Gastrocnemius medialis (tissue), 4 donors: ENCODE measurements around the gene UROS.

Source experiments
- POLR2A ChIP-seq, 2 donors: fragments of 450-650 bp; IDR thresholded peaks; one replicate each; pipeline ENCODE4 v1.6.1; 2017; ENCODE audit warnings: antibody characterized with exemption in 2 of 2, mild to moderate bottlenecking in 2 of 2, moderate library complexity in 2 of 2
- TF ChIP-seq, protein P1 (sequence below), 5 experiments: fragments of 450-650 bp in 3 of 5; fragments of 200-600 bp in 2 of 5; sonication (generic) in 2 of 5; IDR thresholded peaks in 4 of 5; conservative IDR thresholded peaks in 1 of 5; 1 replicate in 4 of 5; 2 replicates in 1 of 5; pipeline ENCODE4 v1.5.1; 2016 to 2019; ENCODE audit warnings: antibody characterized with exemption in 5 of 5, mild to moderate bottlenecking in 3 of 5, moderate library complexity in 3 of 5

DNA sequence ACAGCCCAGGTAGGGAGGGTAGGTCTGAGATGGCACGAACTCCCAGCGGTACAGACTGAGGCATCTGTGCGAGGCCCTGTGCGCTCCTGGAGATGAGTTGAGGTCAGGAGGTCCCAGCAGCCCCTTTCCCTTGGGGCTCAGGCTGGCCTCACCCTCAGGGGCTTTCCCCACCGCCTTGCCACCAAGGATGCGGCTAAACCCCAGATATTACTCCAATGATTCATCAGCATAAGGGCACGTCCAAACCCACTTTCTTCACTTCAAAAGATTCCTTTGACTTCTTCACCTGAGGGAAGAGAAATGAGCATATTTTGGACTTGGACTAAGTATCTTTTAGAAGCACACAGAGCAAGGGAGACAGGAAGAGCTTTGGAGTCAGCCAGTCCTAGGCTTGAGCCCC is 20.3 kb downstream of the UROS start:
- TF ChIP-seq, protein P1, sequence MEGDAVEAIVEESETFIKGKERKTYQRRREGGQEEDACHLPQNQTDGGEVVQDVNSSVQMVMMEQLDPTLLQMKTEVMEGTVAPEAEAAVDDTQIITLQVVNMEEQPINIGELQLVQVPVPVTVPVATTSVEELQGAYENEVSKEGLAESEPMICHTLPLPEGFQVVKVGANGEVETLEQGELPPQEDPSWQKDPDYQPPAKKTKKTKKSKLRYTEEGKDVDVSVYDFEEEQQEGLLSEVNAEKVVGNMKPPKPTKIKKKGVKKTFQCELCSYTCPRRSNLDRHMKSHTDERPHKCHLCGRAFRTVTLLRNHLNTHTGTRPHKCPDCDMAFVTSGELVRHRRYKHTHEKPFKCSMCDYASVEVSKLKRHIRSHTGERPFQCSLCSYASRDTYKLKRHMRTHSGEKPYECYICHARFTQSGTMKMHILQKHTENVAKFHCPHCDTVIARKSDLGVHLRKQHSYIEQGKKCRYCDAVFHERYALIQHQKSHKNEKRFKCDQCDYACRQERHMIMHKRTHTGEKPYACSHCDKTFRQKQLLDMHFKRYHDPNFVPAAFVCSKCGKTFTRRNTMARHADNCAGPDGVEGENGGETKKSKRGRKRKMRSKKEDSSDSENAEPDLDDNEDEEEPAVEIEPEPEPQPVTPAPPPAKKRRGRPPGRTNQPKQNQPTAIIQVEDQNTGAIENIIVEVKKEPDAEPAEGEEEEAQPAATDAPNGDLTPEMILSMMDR (IDR thresholded peaks at IDR 0.05 in 4 of 5, conservative IDR thresholded peaks at IDR 0.05 in 1 of 5) = no peak
- no peak for TF ChIP-seq POLR2A (IDR thresholded peaks at IDR 0.05)
